ENCODE results near the gene SDSL.

The SDSL gene

DNA sequence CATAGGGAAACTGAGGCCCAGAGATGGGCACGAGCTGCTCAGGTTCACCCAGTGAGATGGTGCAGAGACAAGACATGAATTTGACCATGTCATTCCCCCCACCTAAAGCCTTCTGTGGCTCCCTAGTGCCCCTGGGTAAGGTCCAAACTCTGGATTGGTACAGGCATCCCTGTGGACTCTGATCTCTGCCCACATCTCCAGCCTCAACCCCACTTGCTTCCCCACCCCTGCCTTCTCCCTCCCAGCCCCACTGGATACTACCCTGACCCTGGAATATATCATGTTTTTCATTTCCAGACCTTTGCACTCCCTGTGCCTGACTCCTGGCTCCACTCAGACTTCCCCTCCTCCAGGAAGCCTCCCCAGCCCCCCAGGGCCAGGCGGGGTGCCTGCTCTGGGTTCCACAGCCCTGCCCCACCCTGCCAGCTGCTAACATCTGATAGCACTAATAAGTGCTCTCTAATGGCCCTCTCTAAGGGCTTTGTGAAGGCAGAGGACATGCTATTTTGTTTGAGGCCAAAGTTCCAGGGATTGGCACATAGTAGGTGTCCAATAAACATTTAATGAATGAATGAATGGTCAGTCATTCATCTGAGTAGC, 1.1 kb upstream of the SDSL start:
- DNase-seq (ENCODE audit: low read depth) = no peak

DNA sequence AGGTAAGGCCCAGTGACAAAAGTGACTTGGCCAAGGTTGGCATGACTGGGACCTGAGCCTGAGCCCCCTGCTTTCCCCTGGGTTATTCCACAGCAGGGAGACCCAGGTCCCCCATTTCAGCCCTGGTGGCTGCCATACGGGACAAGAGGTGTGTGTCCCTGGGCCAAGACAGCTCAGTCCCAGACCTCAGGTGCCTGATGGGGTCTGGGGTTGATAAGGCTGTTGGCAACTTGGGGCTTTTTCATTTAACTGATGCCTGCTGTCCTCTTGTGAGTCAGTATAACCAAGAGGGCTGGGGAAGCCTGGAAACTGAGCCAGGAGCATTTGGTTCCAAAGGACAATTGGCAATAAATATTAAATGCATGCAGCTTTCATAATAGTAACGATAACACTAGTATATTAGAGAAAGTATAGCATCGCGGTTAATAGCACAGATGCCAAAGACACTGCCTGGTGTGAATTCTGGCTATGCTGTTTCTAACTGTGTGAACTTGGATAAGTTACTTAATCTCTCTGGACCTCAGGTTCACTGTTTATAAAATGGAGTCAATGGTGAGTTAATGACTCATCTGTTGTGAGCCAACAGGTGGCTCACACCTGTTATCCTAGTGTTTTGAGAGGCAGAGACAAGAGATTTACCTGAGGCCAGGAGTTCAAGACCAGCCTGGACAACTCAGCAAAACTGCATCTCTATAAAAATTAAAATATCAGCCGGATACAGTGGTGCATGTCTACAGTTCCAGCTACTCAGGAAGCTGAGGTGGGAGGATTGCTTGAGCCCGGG, 898 bp downstream of the SDSL start:
- DNase-seq (ENCODE audit: low read depth) = no peak

DNA sequence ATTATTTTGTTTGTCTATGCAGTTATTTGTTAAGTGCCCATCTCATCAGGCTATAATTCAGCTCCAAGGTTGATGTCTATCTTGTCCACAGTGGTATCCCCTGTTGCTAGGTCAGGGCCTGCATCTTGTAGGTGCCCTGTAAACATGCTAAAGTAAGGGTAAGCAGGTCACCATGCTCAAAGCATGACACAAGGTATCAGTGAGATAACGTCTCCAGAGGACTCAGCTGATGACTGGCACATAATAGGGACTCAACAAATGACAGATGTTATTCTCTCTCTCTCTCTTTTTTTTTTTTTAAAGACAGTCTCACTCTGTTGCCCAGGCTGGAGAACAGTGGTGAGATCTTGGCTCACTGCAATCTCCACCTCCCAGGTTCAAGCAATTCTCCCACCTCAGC, 2.3 kb downstream of the SDSL start:
- no peak for DNase-seq (ENCODE audit: low read depth)

DNA sequence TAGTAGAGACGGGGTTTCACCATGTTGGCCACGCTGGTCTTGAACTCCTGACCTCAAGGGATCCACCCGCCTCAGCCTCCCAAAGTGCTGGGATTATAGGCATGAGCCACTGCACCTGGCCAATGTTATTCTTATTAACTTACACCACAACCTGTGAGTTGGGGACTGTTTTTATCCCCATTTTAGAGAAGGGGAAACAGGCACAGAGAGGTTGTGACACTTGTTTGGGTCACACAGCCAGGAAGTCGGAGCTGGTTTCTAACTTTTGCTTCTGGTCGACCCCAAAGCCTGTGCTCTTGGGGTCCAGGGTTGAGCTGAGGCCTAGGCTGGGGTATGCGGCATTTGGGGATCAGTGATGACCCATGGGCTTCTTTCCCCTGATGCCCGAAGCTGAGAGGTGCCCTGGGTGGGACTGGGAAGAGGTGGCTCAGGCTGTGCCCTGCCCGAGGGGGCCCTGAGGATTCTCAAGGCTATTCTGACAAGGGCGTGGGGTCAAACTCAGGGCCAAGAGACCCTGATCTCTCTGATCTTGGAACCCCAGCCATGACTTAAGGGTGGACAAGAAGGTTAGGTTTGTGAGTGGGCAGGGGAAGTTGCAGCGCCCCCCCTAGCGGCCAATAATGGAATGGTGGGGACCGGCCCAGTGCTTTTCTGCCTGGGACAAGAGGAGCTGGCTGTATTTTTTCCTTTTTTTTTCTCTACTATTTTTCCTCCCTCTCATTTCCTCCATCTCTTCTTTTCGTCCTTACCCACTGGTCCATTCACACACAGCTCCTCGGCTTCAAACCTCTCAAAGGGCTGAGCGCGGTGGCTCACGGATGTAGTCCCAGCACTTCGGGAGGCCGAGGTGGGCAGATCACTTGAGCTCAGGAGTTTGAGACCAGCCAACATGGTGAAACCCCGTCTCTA, 3.0 kb downstream of the SDSL start:
- DNase-seq (ENCODE audit: low read depth) = peak; percentile 32

DNA sequence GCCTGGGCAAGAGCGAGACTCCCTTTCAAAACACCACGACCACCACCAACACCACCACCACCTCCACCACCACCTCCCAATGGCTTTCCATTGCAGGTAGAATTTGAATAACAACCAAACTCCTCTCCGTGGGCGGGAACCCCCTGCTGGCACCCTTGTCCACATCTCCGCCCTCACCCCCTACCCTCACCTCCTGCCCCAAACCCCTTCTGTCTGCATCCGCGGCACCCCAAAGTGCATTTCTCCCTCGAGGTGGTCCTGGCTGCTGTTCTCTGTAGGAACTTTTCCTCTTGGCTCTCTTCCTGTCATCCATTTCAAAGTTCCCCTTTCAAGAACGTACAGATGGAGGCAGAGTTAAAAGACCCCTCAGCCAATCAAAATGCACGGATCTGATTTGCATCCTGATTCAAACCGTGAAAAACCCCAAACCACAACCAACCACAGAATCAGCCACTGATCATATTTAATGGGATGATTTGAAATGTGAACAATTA, 3.8 kb downstream of the SDSL start:
- no peak for DNase-seq (ENCODE audit: low read depth)

- no peak for DNase-seq (ENCODE audit: low read depth)
Observed at GRCh38 chr12:113427882-113428281, 5.7 kb downstream of the SDSL start.

- DNase-seq (ENCODE audit: low read depth) = no peak
Observed at GRCh38 chr12:113428482-113428881, 6.3 kb downstream of the SDSL start.

- DNase-seq (ENCODE audit: low read depth) = no peak
Observed at GRCh38 chr12:113432986-113433385, 10.8 kb downstream of the SDSL start.

DNA sequence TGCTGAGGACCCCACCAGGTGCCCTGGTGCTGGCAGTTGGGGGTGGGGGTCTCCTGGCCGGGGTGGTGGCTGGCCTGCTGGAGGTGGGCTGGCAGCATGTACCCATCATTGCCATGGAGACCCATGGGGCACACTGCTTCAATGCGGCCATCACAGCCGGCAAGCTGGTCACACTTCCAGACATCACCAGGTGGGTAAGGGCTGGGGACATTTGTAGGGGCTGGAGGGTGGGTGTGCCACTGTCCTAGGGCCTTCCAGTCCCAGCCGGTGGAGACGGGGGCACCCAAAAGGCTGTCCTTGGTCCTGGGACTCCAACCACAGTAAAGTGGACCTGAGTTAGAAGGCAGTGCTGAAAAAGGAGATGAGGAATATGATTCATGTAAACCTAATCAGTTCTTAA, 13.2 kb downstream of the SDSL start:
- no peak for DNase-seq (ENCODE audit: low read depth)

DNA sequence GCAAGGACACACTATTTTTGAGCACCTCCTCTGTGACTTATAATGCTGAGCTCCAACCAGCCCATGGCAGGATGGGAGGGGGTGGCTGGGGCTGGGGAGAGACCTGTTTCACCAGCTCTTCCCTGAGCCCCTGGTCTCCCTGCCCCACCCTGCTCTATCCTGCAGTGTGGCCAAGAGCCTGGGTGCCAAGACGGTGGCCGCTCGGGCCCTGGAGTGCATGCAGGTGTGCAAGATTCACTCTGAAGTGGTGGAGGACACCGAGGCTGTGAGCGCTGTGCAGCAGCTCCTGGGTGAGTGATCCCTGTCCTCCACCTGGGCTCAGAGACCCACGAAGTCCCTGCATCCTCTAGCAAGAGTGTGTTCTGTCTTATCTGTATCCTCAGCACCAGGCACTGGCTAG, 14.4 kb downstream of the SDSL start:
- no peak for DNase-seq (ENCODE audit: low read depth)

DNA sequence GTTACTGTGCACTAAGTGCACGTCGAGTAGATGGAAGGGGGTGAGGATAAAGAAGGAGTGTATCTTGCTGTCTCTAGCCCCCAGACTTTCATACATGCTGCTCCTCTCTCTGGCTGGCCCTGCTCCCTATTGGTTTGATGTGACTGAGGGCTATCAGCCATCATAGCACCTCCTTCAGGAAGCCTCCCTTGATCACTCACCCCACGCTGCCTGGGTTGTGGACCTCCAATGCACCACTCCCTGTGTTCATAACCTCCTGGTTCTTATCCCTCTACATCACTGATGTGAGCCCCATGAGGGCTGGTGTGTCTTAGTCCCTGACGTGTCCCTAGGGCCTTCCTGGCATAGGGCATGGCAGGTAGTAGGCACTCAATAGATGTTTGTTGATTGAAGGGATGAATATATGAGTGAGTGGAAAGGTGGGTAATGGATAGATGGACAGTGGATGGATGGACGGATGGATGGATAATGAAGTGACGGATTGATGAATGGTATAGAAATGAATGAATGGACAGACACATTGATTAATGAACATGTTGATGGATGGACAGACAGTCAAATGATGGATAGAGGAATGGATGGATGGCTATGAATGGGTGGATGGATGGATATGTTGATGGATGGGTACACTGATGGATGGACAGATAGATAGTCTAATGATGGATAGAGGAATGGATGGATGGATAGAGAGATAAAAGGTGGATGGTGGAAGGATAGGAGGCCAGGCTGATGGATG, 15.0 kb downstream of the SDSL start:
- no peak for DNase-seq (ENCODE audit: low read depth)

DNA sequence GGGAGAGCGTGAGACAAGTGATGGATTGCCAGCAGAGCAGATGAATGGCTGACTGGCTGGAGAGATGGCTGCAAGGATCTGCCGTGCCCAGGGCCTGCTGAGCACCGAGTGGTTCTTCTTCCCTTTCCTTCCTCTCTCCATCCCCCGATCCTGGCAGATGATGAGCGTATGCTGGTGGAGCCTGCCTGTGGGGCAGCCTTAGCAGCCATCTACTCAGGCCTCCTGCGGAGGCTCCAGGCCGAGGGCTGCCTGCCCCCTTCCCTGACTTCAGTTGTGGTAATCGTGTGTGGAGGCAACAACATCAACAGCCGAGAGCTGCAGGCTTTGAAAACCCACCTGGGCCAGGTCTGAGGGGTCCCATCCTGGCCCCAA, 15.5 kb downstream of the SDSL start:
- DNase-seq (ENCODE audit: low read depth) = no peak

GRCh38 chr12:113438523-113439300, 16.5 kb downstream of the SDSL start:
- DNase-seq (ENCODE audit: low read depth) = no peak

- DNase-seq (ENCODE audit: low read depth) = no peak
Observed at GRCh38 chr12:113439301-113439597, 17.1 kb downstream of the SDSL start.

DNA sequence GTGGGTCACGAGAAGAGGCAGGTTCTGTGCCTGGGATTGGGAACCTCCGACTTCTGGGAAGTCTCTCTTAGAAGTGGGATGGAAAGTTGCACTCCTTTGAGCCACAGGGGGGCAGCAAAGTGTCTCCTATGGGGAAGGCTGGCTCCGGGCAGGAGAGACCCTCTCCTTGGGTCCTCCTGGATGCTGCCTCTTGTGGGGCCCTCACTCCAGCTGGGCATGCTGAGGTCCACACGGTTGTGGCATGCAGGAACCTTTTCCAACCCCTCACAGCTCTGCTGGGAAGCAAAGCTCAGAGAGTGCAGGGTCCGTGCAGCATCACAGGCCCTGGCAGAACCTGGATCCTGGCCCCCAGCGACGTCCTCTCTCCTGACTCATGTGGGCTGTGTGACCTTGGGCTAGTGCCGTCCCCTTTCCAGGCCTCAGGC, 17.4 kb downstream of the SDSL start:
- DNase-seq (ENCODE audit: low read depth) = no peak

DNA sequence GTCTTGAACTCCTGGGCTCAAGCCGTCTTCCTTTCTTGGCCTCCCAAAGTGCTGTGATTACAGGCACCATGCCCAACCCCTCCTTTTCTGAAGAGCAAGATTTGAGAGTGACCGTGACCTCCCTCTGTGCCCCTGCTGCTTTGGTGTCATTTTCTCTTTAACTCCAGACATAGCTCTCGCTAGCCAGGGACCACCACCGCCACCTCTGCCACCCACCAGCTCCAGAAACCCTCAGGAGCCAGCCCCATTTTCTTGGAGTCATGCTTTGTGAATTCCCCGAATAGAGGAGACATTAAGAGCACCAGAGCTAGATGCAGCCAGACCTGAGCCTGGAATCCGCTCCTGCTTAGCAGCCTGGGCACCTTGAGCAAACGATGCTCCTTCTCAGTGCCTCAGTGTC, 18.2 kb downstream of the SDSL start:
- DNase-seq (ENCODE audit: low read depth) = no peak

DNA sequence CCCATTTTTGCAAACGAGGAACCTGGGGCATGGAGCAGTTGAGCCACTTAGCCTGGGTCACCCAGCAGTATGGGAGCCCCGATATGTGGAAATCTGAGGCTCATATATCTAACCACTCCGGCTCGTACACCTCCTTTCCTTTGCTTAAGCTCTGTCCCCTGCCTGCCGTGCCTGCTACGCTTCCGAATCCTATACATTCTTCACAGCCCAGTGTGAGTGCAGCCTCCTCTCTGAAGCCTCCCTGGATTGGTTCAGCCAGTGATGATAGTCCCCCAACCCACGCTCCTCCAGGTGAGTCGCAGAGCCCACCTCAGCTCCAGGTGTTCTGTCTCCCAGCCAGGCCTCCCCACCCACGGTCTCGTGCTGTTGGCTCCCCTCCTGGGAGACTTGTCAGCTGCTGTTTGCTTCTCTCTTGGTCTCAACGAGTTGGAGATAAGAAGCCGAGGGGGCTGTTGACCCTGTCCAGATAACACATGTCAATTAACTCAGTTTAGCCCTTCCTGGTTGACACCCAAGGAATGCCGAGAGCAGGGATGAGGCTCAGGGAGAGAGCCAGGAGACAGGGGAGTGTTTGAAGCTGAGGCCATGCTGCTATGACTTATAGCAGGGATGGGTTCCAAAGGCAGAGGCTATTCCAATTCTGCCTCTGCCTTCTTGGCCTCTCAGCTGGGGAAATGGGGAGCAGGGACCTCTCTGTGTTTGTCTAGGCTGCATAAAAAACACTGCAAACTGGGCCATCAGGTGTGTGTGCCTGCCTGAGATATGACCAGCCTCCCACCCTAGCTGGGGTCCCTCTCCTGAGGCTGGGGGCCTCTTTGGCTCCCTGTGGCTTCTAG, 19.0 kb downstream of the SDSL start:
- no peak for DNase-seq (ENCODE audit: low read depth)

DNA sequence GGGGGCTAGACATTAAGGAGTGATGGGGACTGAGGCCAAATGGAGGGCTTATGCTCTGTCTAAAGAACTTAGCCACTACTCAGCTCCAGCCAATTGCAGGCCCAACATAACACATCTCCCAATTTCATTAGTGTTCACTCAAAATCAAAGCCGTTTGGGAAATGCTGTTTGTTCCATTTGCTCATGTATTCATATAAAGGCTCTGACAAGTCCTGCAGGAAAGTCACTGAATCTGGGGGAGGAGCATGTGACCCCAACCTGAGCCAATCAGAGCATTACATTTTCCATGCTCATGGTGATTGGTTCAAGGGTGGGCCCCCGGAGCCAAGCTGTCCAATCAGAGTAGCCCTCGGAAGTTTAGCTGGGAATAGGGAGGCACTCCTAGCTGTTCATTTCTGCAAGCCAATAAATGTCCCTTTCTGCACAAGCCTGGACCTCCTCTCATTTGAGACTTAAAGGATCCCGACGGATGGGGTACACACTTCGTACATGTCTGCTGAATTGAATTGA, 20.9 kb downstream of the SDSL start:
- DNase-seq (ENCODE audit: low read depth) = no peak

DNA sequence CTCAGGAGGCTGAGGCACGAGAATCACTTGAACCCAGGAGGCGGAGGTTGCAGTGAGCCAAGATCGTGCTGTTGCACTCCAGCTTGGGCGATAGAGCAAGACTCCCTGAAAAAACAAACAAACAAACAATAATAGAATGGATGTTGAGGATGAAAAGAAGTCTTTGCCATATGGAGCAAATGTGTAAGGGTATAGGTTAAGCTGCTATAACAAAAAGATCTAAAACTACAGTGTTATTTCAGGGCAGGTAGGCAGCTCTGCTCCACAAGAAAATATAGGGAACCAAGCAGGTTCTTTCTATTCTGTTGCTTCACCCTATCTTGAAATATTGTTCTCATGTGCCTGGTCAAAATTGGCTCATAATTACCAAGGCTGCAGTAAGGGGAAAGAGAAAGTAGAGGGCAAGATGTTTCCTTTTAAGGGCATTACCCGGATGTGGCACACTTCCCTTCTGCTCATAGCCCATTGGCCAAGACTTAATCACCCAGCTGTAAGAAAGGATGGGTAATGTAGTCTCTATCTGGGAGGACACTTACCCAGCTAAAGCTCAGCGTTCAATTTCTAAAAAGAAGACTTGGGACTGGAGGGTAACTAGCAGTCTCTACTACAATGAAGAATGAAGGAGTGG, 23.5 kb downstream of the SDSL start:
- no peak for DNase-seq (ENCODE audit: low read depth)

GRCh38 chr12:113448873-113449272, 26.7 kb downstream of the SDSL start:
- DNase-seq (ENCODE audit: low read depth) = no peak
